Stimulated activated naive CD4-positive, alpha-beta T cell (primary cell): ENCODE data around the gene CNTLN.
"Not testable (repeated sequence)": the region's sequence is repeated elsewhere in the genome, so short reads cannot be mapped to it uniquely, and the experiment has no call there.

ENCODE experiments used
- DNase-seq, 6 experiments: peaks; one replicate each; lab custom pipeline; 2025; lab: John Stamatoyannopoulos, UW

Gene CNTLN

GRCh38 chr9:17519761-17520160, 384.9 kb downstream of the CNTLN start:
- DNase-seq: no peak

GRCh38 chr9:17520268-17521064, 385.6 kb downstream of the CNTLN start:
- no peak for DNase-seq

GRCh38 chr9:17521100-17521855, 386.4 kb downstream of the CNTLN start:
- DNase-seq: no peak

- not testable (repeated sequence) for DNase-seq
Observed at GRCh38 chr9:17526726-17527125, 391.9 kb downstream of the CNTLN start.

- no peak for DNase-seq
Observed at GRCh38 chr9:17528859-17529258, 394.0 kb downstream of the CNTLN start.

- no peak for DNase-seq
Observed at GRCh38 chr9:17531642-17532254, 396.9 kb downstream of the CNTLN start.

- no peak for DNase-seq
Observed at GRCh38 chr9:17532461-17532860, 397.6 kb downstream of the CNTLN start.

GRCh38 chr9:17535176-17535575, 400.3 kb downstream of the CNTLN start:
- DNase-seq: no peak

- no peak for DNase-seq
Observed at GRCh38 chr9:17536027-17536426, 401.2 kb downstream of the CNTLN start.

- no peak for DNase-seq
Observed at GRCh38 chr9:17551023-17551422, 416.2 kb downstream of the CNTLN start.
